Measurements from ENCODE around the gene IL1RAPL2. TPM values are rescaled to one million over a fixed set of nuclear protein-coding genes. Genes with fewer than 3 reads are reported as not detected.

The IL1RAPL2 gene
- total and polyA plus RNA-seq, 2 of the 4 experiments (the other 2 are of a cell fraction): 0.03 TPM; not detected in 1

DNA sequence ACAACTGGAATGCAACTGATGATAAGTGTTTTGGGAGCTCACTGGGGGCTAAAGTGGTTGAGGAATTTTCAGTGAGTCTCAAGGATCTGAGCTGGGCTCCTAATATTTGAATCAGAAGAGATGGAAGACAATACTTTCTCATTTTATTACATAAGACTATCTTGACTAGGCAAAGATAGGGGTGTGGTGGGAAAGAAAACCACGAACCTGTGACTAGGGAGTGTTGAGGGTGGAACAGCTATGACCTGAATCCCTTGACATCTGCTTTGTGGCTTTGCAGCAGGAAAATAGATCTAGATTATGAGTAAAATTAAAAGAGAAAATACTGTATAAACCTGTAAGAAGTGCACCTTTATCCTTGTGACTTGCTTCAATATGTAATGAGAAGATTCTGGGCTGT, 949.6 kb downstream of the IL1RAPL2 start:
- no TSS peak for BruUV-seq (replicated peaks)

More for the DNA sequence above, 949.6 kb downstream of the IL1RAPL2 start:
- ChIA-PET POLR2A (ENCODE audit: unreplicated experiment) (no interaction called here), CTCF (no interaction called here)
- dilution Hi-C loops (cut with HindIII; ENCODE audit: low sequenced_read_pairs, unreplicated experiment): no loop called here
- Histone ChIP-seq H2BK15ac (ENCODE audit: low read depth, low read length) (no peak overlapping the region), H3K4ac (ENCODE audit: low read depth, low read length) (no peak overlapping the region), H4K8ac (ENCODE audit: low read depth in 2 of 2, low read length in 2 of 2) (no peak overlapping the region), H4K5ac (ENCODE audit: low read depth, low read length) (no peak overlapping the region), H3K14ac (replicated peaks; ENCODE audit: low read depth, low read length) (no peak overlapping the region), H2BK120ac (ENCODE audit: low read depth, low read length) (no peak overlapping the region), H3K36me3 (ENCODE audit: control insufficient read depth, insufficient read depth, low read length) (no peaks in the 10 kb centered on the region), H3K23ac (ENCODE audit: low read depth, low read length) (no peak overlapping the region), H3K79me1 (ENCODE audit: low read depth in 1 of 2, low read length in 2 of 2) (no peaks in the 10 kb centered on the region), H3K56ac (ENCODE audit: extremely low read depth, insufficient read depth, low read length) (no peak overlapping the region), H3K9me1 (ENCODE audit: insufficient read depth, low read length) (no peaks in the 10 kb centered on the region), H4K20me1 (ENCODE audit: insufficient read depth, low read length) (no peaks in the 10 kb centered on the region), H2AK9ac (replicated peaks; ENCODE audit: low read depth, low read length, poor library complexity) (no peak overlapping the region), H3K27me3 (ENCODE audit: control insufficient read depth, insufficient read depth, low read length) (no peaks in the 10 kb centered on the region), H4K91ac (ENCODE audit: insufficient read depth, low read depth, low read length) (no peak overlapping the region), H3K27ac (ENCODE audit: insufficient read depth, low read length) (no peak overlapping the region), H2AFZ (replicated peaks; ENCODE audit: low read length, poor library complexity) (no peak overlapping the region), H3K18ac (ENCODE audit: low read depth, low read length) (no peak overlapping the region), H2BK5ac (ENCODE audit: low read depth, low read length, poor library complexity, severe bottlenecking) (no peak overlapping the region), H3K9ac (ENCODE audit: low read depth, low read length) (no peak overlapping the region), H3K4me2 (ENCODE audit: low read depth, low read length) (no peak overlapping the region), H2BK20ac (ENCODE audit: low read depth, low read length) (no peak overlapping the region), H3K4me1 (ENCODE audit: control insufficient read depth, insufficient read depth, low read length) (no peaks in the 10 kb centered on the region), H3K4me3 (ENCODE audit: insufficient read depth, low read depth, low read length) (no peak overlapping the region), H3K9me3 (ENCODE audit: control insufficient read depth, insufficient read depth, low read length) (no peaks in the 10 kb centered on the region), H2AK5ac (ENCODE audit: low read depth, low read length) (no peak overlapping the region)
- DNase-seq (no peak), ATAC-seq (ENCODE audit: low read depth) (no peak)
- 20% methylated on average over 1 of the region's 1 CpG; no CpG with 5 or more reads in 1 of the 2 experiments for WGBS, 2 experiments (ENCODE audit: extremely low coverage in 2 of 2, insufficient read length in 1 of 2)
- in situ Hi-C loops (cut with MboI; ENCODE audit: low sequenced_read_pairs): no loop called here
- TF ChIP-seq, protein P1, sequence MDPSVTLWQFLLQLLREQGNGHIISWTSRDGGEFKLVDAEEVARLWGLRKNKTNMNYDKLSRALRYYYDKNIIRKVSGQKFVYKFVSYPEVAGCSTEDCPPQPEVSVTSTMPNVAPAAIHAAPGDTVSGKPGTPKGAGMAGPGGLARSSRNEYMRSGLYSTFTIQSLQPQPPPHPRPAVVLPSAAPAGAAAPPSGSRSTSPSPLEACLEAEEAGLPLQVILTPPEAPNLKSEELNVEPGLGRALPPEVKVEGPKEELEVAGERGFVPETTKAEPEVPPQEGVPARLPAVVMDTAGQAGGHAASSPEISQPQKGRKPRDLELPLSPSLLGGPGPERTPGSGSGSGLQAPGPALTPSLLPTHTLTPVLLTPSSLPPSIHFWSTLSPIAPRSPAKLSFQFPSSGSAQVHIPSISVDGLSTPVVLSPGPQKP (IDR thresholded peaks at IDR 0.05; ENCODE audit: borderline replicate concordance, low read depth, low read length): no peak
- no peak for TF ChIP-seq RCOR1 (IDR thresholded peaks at IDR 0.05; ENCODE audit: insufficient replicate concordance, low read length)
- no peak for TF ChIP-seq POLR2A (IDR thresholded peaks at IDR 0.05; ENCODE audit: low read depth, low read length)
- no peak for TF ChIP-seq MAZ (IDR thresholded peaks at IDR 0.05; ENCODE audit: borderline replicate concordance, low read depth, low read length)
- no peak for TF ChIP-seq MAFK (IDR thresholded peaks at IDR 0.05; ENCODE audit: low read depth, low read length)
- TF ChIP-seq, protein P2, sequence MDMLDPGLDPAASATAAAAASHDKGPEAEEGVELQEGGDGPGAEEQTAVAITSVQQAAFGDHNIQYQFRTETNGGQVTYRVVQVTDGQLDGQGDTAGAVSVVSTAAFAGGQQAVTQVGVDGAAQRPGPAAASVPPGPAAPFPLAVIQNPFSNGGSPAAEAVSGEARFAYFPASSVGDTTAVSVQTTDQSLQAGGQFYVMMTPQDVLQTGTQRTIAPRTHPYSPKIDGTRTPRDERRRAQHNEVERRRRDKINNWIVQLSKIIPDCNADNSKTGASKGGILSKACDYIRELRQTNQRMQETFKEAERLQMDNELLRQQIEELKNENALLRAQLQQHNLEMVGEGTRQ (IDR thresholded peaks at IDR 0.05; ENCODE audit: low read depth, low read length): no peak
- intact Hi-C loops (cut with micrococcal nuclease): no loop called here
